DOHH2 (cell line): Measurements from ENCODE around the gene TOR2A.

ENCODE experiments used
- CTCF ChIP-seq: fragments of 200-600 bp; sonication (generic); IDR thresholded peaks from one replicate; pipeline ENCODE4 v1.5.1; 2014; ENCODE audit warnings: antibody characterized with exemption, mild to moderate bottlenecking, low read depth, low read length; ENCODE audit not compliant: poor library complexity, severe bottlenecking
- EZH2phosphoT487 ChIP-seq: fragments of 200-600 bp; sonication (generic); IDR thresholded peaks from 2 replicates; pipeline ENCODE4 v1.6.1; 2017; ENCODE audit warnings: borderline replicate concordance, mild to moderate bottlenecking, antibody characterized with exemption, low read length, moderate library complexity, mixed read lengths

- TF ChIP-seq CTCF (no peak), EZH2phosphoT487 (no peak)
Observed at GRCh38 chr9:127765418-127765817, 30.3 kb upstream of the TOR2A start.
